GM23338 (cell line): Measurements from ENCODE around the gene CECR2.

Source experiments
- CREB1 ChIP-seq: fragments of 250-450 bp; sonication (Bioruptor Pico); IDR thresholded peaks from 2 replicates; pipeline ENCODE4 v1.5.0; 2020; ENCODE audit warnings: low read depth, mild to moderate bottlenecking, moderate library complexity
- EZH2 ChIP-seq: fragments of 200-600 bp; sonication (generic); IDR thresholded peaks from one replicate; pipeline ENCODE4 v1.8.0; 2017; ENCODE audit warnings: antibody characterized with exemption, mild to moderate bottlenecking, low read depth; ENCODE audit not compliant: unreplicated experiment
- EZH2phosphoT487 ChIP-seq: fragments of 200-600 bp; sonication (generic); IDR thresholded peaks from one replicate; pipeline ENCODE4 v1.8.1; 2018; ENCODE audit warnings: antibody characterized with exemption; ENCODE audit not compliant: unreplicated experiment
- NANOG ChIP-seq: IDR thresholded peaks from 2 replicates; pipeline ENCODE4 v1.6.1; 2016; ENCODE audit warnings: antibody characterized with exemption, borderline replicate concordance
- POLR2AphosphoS5 ChIP-seq: IDR thresholded peaks from 2 replicates; pipeline ENCODE4 v1.6.1; 2016; ENCODE audit warnings: antibody characterized with exemption, low read depth
- REST ChIP-seq: IDR thresholded peaks from one replicate; pipeline ENCODE4 v1.6.1; 2018; ENCODE audit warnings: antibody characterized with exemption; ENCODE audit not compliant: unreplicated experiment
- TF ChIP-seq, protein P1 (sequence below), 2 experiments: fragments of 200-600 bp in 1 of 2; sonication (generic) in 1 of 2; conservative IDR thresholded peaks; 2 replicates each; pipeline versions ENCODE4 v1.5.1 to v1.6.1; 2016 to 2017; ENCODE audit warnings: antibody characterized with exemption in 2 of 2, low read depth in 2 of 2, mild to moderate bottlenecking in 2 of 2, moderate library complexity in 1 of 2

- no peak for TF ChIP-seq REST
- TF ChIP-seq, protein P1, sequence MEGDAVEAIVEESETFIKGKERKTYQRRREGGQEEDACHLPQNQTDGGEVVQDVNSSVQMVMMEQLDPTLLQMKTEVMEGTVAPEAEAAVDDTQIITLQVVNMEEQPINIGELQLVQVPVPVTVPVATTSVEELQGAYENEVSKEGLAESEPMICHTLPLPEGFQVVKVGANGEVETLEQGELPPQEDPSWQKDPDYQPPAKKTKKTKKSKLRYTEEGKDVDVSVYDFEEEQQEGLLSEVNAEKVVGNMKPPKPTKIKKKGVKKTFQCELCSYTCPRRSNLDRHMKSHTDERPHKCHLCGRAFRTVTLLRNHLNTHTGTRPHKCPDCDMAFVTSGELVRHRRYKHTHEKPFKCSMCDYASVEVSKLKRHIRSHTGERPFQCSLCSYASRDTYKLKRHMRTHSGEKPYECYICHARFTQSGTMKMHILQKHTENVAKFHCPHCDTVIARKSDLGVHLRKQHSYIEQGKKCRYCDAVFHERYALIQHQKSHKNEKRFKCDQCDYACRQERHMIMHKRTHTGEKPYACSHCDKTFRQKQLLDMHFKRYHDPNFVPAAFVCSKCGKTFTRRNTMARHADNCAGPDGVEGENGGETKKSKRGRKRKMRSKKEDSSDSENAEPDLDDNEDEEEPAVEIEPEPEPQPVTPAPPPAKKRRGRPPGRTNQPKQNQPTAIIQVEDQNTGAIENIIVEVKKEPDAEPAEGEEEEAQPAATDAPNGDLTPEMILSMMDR (conservative IDR thresholded peaks at IDR 0.05; ENCODE audit: low read depth in 2 of 2): no peak
- TF ChIP-seq POLR2AphosphoS5: no peak
- no peak for TF ChIP-seq EZH2
- TF ChIP-seq CREB1 (CRISPR knock-in tag): no peak
- TF ChIP-seq NANOG: no peak
- TF ChIP-seq EZH2phosphoT487: no peak
These were observed 123.0 kb downstream of the CECR2 start for GRCh38 chr22:17492247-17492646.
